GM12873 (cell line): ENCODE results near the gene LARP6.

Experiments
- CTCF ChIP-seq: IDR thresholded peaks from 2 replicates; pipeline ENCODE4 v1.5.1; 2012; ENCODE audit warnings: low read depth, mild to moderate bottlenecking, moderate library complexity, low read length, control low read depth; ENCODE audit not compliant: insufficient read depth; ENCODE audit errors: missing control alignments

LARP6 gene

GRCh38 chr15:70806992-70807712 lies 46.8 kb downstream of the LARP6 start:
- TF ChIP-seq CTCF = no peak

GRCh38 chr15:70802629-70803028 lies 51.3 kb downstream of the LARP6 start:
- TF ChIP-seq CTCF = no peak

- TF ChIP-seq CTCF = no peak
Measured at GRCh38 chr15:70801109-70801508, 52.8 kb downstream of the LARP6 start.

GRCh38 chr15:70799667-70800450 lies 54.1 kb downstream of the LARP6 start:
- TF ChIP-seq CTCF = no peak

- TF ChIP-seq CTCF = no peak
Measured at GRCh38 chr15:70797464-70797863, 56.5 kb downstream of the LARP6 start.

- no peak for TF ChIP-seq CTCF
Measured at GRCh38 chr15:70796516-70797310, 57.2 kb downstream of the LARP6 start.

- no peak for TF ChIP-seq CTCF
Measured at GRCh38 chr15:70795311-70795665, 58.7 kb downstream of the LARP6 start.
